ENCODE results near the gene TRAPPC13. TPM values are rescaled to one million over a fixed set of nuclear protein-coding genes. Genes with fewer than 3 reads are reported as not detected.
"Not testable (repeated sequence)": the region's sequence is repeated elsewhere in the genome, so short reads cannot be mapped to it uniquely, and the experiment has no call there.

TRAPPC13 gene
- 10 to 100 TPM; 24.4 to 24.5 TPM for total RNA-seq

DNA sequence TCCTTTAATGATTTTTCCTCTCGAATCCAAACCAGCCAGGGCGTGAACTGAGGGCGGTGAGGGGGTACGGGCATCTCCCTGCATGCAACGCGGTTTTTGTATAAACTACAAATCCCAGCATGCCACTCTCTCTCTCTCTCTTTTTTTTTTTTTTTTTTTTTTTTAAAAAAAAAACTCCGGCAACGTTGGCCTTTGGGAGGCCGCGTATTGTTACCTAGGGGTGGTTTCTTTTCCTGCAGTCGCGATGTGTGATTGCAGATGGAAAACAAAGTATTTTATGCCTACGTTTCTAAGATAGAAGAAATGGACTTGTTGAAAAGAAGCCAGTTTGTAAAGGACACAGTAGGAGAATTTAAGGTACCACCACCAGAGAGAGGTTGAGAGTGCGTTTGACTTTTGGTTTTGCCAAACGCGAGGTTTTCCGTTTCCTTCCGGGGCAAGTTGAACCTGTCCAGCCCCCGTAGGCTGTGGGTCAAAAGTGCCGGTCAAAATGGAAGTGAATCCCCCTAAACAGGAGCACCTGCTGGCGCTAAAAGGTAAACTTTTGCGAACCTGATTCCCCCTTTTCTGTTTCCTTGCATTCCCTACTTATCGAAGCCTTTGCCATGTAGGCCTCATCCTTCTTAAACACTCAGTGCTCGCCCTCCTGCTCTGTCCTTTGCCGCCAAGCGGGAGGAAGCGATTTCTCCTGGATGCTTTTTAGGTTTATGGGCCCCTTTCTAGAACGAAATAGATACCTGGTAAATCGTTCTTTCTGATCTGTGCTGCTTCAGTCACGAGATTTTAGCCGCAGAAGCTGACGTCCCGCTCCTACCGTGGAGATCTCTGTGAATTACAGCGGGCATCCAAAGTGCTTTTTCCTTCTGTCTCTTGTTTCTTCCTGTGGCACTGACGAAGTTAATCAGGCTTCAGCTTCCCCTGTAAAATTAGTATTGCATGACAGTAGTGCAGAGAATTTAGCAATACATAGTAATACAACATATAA lies at the start of gene TRAPPC13, which contains the start of gene SHLD3:
Gene TRAPPC13, plus strand, starts transcription at position 457 of the 985 bp plus-strand sequence. Its CDS starts 34 bp downstream, at position 491.
Gene SHLD3, plus strand, starts transcription at position 457 of the 985 bp plus-strand sequence. CDS start 4,561 bp downstream, outside the sequence.
- no peaks in the 10 kb centered on the region for H3K9me3 Mint-ChIP-seq
- peak within 1 kb of the TSS; percentile 99 for H3K27ac Mint-ChIP-seq
- ChIA-PET POLR2A (no interaction called here), CTCF (interaction anchor here (0.7 to 1.4 kb wide), 3 partner anchors 8 to 91 kb away, joined by 3 to 5 read pairs (median 3); no protein-coding TSS in a partner anchor)
- H3K4me1 Mint-ChIP-seq: peaks cover 47% of the 10 kb centered on the region
- H3K4me3 Mint-ChIP-seq: peak within 1 kb of the TSS; percentile 97
- DNase-seq: peak; percentile 91
- H3K36me3 Mint-ChIP-seq (ENCODE audit: low read depth): peaks cover 14% of the 10 kb centered on the region
- H3K27me3 Mint-ChIP-seq: no peaks in the 10 kb centered on the region

DNA sequence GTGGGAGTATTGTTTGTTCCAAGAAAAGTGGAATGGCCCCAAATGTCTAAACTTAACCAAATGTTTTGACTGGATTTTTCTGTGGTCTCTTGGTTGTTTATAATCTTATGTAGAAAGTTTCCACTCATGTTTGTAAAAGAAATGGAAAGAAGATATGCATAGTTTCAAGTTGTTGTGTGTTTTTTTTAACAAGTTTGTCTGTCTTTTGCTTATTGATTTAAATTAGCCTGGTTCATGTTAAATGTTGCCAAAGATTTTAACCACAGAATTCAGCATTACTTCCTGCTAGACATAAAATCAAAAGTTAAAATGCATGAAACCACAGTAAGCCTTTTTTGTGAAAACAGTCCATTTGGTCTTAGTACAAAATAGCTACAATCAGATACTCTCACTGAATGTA lies 47.7 kb upstream of the TRAPPC13 start:
- Mint-ChIP-seq H3K4me3 (no peak overlapping the region), H3K27ac (no peak overlapping the region), H3K9me3 (no peaks in the 10 kb centered on the region), H3K27me3 (no peaks in the 10 kb centered on the region), H3K36me3 (ENCODE audit: low read depth) (peaks cover 53% of the 10 kb centered on the region), H3K4me1 (peaks cover 16% of the 10 kb centered on the region)
- ChIA-PET CTCF (interaction anchor here (1.6 kb wide), 1 partner anchor 14 kb away, joined by 4 read pairs; the partner anchor contains the start of genes CENPK and PPWD1), POLR2A (no interaction called here)
- no peak for DNase-seq

DNA sequence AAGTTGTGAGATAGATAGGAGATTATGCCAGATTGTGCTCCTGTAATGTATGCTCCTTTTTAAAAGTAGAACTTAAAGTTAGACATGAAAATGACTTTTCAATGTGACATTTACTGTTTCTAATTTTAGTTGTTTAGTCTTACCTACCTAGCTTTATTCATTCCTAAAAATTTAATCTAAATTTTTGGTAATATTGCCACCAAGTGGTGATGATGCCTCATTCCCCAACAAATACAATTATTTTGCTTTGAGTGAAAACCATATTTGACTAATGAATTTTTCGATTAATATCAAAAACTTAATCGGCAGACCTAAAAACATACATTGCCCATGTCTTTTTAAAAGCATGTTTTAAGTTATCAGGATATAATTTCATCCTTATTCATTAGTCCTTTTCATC lies 36.1 kb upstream of the TRAPPC13 start:
- no peaks in the 10 kb centered on the region for H3K9me3 Mint-ChIP-seq
- ChIA-PET CTCF (interaction anchor here (0.6 kb wide), 1 partner anchor 464 kb away, joined by 3 read pairs; no protein-coding TSS in a partner anchor), POLR2A (no interaction called here)
- DNase-seq: no peak
- H3K4me3 Mint-ChIP-seq: no peak overlapping the region
- no peaks in the 10 kb centered on the region for H3K4me1 Mint-ChIP-seq
- no peak overlapping the region for H3K27ac Mint-ChIP-seq
- no peaks in the 10 kb centered on the region for H3K27me3 Mint-ChIP-seq
- H3K36me3 Mint-ChIP-seq (ENCODE audit: low read depth): peaks cover 32% of the 10 kb centered on the region

GRCh38 chr5:65601761-65602160 lies 23.1 kb upstream of the TRAPPC13 start:
- H3K4me3 Mint-ChIP-seq, H3K4me1 Mint-ChIP-seq, H3K27ac Mint-ChIP-seq, H3K27me3 Mint-ChIP-seq, POLR2A ChIA-PET, DNase-seq: not testable (repeated sequence)
- peaks cover 72% of the 10 kb centered on the region for H3K36me3 Mint-ChIP-seq (ENCODE audit: low read depth)
- CTCF ChIA-PET: interaction anchor here (0.6 kb wide), 1 partner anchor 721 kb away, joined by 3 read pairs; no protein-coding TSS in a partner anchor
- H3K9me3 Mint-ChIP-seq: peaks cover 23% of the 10 kb centered on the region

GRCh38 chr5:65611524-65611923 lies 13.3 kb upstream of the TRAPPC13 start:
- POLR2A ChIA-PET: no interaction called here
- no peak overlapping the region for H3K27ac Mint-ChIP-seq
- CTCF ChIA-PET: interaction anchor here (0.7 to 1.1 kb wide), 2 partner anchors 62 kb away, joined by 3 read pairs; no protein-coding TSS in a partner anchor
- no peaks in the 10 kb centered on the region for H3K9me3 Mint-ChIP-seq
- DNase-seq: no peak
- no peak overlapping the region for H3K4me3 Mint-ChIP-seq
- no peaks in the 10 kb centered on the region for H3K4me1 Mint-ChIP-seq
- peaks cover 49% of the 10 kb centered on the region for H3K36me3 Mint-ChIP-seq (ENCODE audit: low read depth)
- H3K27me3 Mint-ChIP-seq: no peaks in the 10 kb centered on the region

DNA sequence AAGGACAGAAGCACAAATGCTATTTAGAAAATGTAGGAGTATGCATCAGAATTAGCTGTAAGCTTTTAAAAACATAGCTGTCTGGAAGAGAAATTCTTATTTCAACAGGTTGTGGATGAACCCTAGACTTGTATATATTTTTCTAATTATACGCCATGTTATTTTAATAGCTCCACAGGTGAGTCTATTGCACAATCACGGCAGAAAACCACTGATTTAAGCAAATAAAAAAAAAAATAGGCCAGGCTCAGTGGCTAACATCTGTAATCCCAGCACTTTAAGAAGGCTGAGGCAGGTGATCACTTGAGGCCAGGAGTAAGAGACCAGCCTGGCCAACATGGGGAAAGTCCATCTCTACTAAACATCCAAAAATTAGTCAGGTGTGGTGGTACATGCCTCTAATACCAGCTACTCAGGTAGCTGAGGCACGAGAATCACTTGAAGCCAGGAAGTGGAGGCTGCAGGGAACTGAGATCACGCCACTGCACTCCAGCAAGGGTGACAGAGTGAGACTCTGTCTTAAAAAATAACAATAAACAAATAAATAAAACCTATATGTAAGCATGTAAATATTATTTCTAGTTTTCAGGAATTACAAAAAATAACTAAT lies 12.4 kb upstream of the TRAPPC13 start:
- no peak for DNase-seq
- ChIA-PET CTCF (interaction anchor here (1.1 kb wide), 1 partner anchor 62 kb away, joined by 3 read pairs; no protein-coding TSS in a partner anchor), POLR2A (no interaction called here)
- Mint-ChIP-seq H3K4me1 (no peaks in the 10 kb centered on the region), H3K9me3 (no peaks in the 10 kb centered on the region), H3K36me3 (ENCODE audit: low read depth) (peaks cover 43% of the 10 kb centered on the region), H3K4me3 (no peak overlapping the region), H3K27ac (no peak overlapping the region), H3K27me3 (no peaks in the 10 kb centered on the region)

DNA sequence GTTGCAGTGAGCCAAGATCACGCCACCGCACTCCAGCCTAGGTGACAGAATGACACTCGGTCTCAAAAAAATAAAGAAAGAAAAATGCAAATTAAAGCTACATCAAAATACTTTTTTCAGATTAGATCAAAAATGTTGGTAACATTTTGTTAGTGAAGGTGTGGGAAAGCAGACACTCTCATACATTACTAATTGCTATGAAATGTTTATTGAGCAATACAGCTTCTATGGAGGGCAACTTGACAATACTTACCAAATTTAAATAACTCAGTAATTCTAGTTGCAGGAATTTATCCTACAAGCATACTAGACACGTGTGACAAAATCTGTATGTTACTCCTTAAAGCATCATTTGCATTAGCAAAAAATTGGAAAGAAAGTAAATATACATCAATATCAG lies 4.8 kb upstream of the TRAPPC13 start:
- Mint-ChIP-seq H3K27me3 (no peaks in the 10 kb centered on the region), H3K9me3 (no peaks in the 10 kb centered on the region), H3K4me3 (no peak overlapping the region), H3K27ac (no peak overlapping the region), H3K4me1 (peaks cover 19% of the 10 kb centered on the region), H3K36me3 (ENCODE audit: low read depth) (peaks cover 8% of the 10 kb centered on the region)
- ChIA-PET CTCF (interaction anchor here (0.5 kb wide), 1 partner anchor 21 kb away, joined by 3 read pairs; no protein-coding TSS in a partner anchor), POLR2A (interaction anchor here (0.5 kb wide), 1 partner anchor 9 kb away, joined by 3 read pairs; no protein-coding TSS in a partner anchor)
- no peak for DNase-seq

DNA sequence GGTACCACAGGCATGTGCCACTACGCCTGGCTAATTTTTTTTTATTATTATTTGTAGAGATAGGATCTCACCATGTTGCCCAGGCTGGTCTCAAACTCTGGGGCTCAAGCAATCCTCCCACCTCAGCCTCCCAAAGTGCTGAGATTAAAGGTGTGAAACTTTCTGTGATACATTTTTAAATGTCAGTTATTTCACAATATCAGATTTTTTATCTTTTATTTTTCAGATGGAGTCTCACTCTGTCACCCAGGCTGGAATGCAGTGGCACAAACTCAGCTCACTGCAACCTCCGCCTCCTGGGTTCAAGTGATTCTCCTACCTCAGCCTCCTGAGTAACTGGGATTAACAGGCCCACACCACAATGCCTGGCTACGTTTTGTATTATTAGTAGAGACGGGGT lies 2.9 kb upstream of the TRAPPC13 start:
- CTCF ChIA-PET; H3K4me3 Mint-ChIP-seq; H3K27me3 Mint-ChIP-seq; H3K36me3 Mint-ChIP-seq (ENCODE audit: low read depth); H3K9me3 Mint-ChIP-seq; H3K27ac Mint-ChIP-seq; POLR2A ChIA-PET; DNase-seq: not testable (repeated sequence)
- H3K4me1 Mint-ChIP-seq: peaks cover 31% of the 10 kb centered on the region

DNA sequence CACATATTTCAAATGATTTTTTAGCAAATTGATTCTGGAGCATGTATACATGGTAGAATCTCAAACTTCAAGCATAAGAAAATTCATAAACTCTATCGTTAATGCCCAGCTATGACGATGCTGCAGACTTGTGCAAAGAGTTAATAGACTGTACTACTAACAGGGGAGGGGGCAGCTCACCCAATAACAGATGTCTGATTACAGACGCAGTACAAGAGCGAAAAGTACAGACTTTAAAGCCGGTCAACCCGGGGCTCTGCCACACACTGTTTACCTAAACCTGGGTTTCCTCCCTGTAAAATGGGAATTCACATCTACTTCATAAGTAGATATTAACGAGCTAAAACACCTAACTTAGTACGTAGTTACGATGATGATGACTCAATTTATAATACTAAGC lies 1.3 kb upstream of the TRAPPC13 start:
- H3K9me3 Mint-ChIP-seq: no peaks in the 10 kb centered on the region

DNA sequence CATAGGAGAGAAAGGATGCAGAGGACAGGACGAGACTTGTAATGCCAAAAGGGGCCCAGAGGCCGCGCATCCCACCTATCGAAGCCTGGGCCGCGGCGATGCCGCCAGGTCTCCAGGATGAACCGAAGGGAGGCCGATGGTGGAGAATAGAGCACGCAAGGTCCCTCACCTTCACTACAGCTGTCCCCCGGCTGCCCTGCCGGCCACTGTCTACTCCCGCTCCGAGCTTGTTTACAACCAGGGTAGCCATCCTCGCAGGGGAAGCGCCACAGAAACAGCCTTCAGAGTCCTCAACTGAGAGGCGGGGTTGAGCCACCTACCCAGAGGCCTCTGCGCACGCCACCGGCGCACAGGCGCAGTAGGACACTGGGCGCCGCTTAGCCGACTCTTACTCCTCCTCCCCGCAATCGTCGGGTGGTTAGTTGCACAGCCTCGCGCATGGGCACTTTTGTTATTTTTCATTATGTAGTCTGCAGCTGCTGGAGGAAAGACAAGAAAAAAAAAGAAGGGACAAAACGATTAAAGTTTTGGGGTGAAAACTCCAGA lies 729 bp upstream of the TRAPPC13 start, which contains the start of gene TRIM23:
Gene TRIM23, minus strand, starts transcription at position 309 of the 546 bp plus-strand sequence. Its CDS starts 59 bp downstream, at position 250.
- DNase-seq: peak; percentile 93
- Mint-ChIP-seq H3K27me3 (no peaks in the 10 kb centered on the region), H3K27ac (peak within 1 kb of the TSS; percentile 99), H3K4me3 (peak within 1 kb of the TSS; percentile 97), H3K9me3 (no peaks in the 10 kb centered on the region), H3K4me1 (peaks cover 40% of the 10 kb centered on the region), H3K36me3 (ENCODE audit: low read depth) (peaks cover 7% of the 10 kb centered on the region)
- POLR2A ChIA-PET: interaction anchor here (0.5 to 0.6 kb wide), 2 partner anchors 79 to 273 kb away, joined by 3 read pairs; no protein-coding TSS in a partner anchor
- CTCF ChIA-PET: interaction anchor here (0.7 to 1.4 kb wide), 3 partner anchors 9 to 92 kb away, joined by 3 to 5 read pairs (median 3); no protein-coding TSS in a partner anchor

More for the DNA sequence above, 1.3 kb upstream of the TRAPPC13 start:
- Mint-ChIP-seq H3K27me3 (no peaks in the 10 kb centered on the region), H3K36me3 (ENCODE audit: low read depth) (peaks cover 7% of the 10 kb centered on the region), H3K4me3 (peak overlapping the region; percentile 97), H3K27ac (peak overlapping the region; percentile 99), H3K4me1 (peaks cover 40% of the 10 kb centered on the region)
- CTCF ChIA-PET: interaction anchor here (1.2 to 1.4 kb wide), 2 partner anchors 9 to 62 kb away, joined by 3 read pairs; no protein-coding TSS in a partner anchor
- POLR2A ChIA-PET: interaction anchor here (0.5 to 0.6 kb wide), 3 partner anchors 79 to 274 kb away, joined by 3 to 8 read pairs (median 3); no protein-coding TSS in a partner anchor
- no peak for DNase-seq

DNA sequence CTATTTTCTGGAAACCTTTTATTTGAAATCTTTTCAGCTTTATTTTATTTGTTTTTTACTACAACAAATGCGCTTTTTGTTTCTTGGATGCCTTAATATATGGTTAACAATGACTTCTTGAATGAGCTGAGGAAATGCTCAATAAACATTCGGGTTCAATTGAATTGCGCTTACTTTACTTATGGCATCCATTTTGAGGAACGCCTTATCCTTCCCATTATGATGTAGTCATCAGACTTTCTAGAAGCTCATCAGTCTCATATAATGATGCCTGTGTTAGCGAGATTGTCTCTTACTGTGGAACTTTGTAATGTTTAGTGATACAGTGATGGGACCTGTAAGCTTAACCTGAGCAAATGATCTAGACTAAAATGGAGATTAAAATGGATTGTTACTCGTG lies 916 bp downstream of the TRAPPC13 start:
- Mint-ChIP-seq H3K36me3 (ENCODE audit: low read depth) (peaks cover 16% of the 10 kb centered on the region), H3K4me1 (peaks cover 47% of the 10 kb centered on the region), H3K4me3 (peak overlapping the region; percentile 97), H3K27ac (peak overlapping the region; percentile 99), H3K9me3 (no peaks in the 10 kb centered on the region), H3K27me3 (no peaks in the 10 kb centered on the region)
- DNase-seq: no peak
- ChIA-PET CTCF (no interaction called here), POLR2A (no interaction called here)

DNA sequence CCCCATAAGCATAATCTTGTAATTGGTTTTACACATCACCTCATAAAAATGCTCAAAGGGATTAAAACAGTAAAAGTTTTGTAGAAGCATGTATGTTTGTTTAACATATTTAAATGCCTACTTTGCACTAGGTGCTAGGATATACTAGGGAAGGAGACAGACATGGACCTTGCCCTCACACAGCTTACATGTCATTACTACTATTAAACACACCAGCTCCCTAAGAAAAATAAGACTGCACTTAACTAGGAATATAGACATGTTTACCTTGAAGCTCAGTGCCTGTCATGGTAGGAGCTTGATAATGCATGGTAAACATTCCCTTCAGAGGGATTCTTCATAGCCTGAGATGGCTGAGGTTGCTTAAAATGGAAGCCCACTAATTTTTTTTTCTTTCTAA lies 6.2 kb downstream of the TRAPPC13 start:
- H3K4me1 Mint-ChIP-seq: peaks cover 23% of the 10 kb centered on the region
- H3K9me3 Mint-ChIP-seq: no peaks in the 10 kb centered on the region
- DNase-seq: no peak
- H3K27ac Mint-ChIP-seq: no peak overlapping the region
- peaks cover 20% of the 10 kb centered on the region for H3K36me3 Mint-ChIP-seq (ENCODE audit: low read depth)
- no peak overlapping the region for H3K4me3 Mint-ChIP-seq
- ChIA-PET POLR2A (no interaction called here), CTCF (no interaction called here)
- no peaks in the 10 kb centered on the region for H3K27me3 Mint-ChIP-seq
